ENCODE data around the gene UROC1. TPM values are rescaled to one million over a fixed set of nuclear protein-coding genes. Genes with fewer than 3 reads are reported as not detected.

The UROC1 gene
- total and polyA plus RNA-seq, 9 of the 15 experiments (the other 6 are each of a cell fraction or from before 2014, with no cell fraction given): not detected

DNA sequence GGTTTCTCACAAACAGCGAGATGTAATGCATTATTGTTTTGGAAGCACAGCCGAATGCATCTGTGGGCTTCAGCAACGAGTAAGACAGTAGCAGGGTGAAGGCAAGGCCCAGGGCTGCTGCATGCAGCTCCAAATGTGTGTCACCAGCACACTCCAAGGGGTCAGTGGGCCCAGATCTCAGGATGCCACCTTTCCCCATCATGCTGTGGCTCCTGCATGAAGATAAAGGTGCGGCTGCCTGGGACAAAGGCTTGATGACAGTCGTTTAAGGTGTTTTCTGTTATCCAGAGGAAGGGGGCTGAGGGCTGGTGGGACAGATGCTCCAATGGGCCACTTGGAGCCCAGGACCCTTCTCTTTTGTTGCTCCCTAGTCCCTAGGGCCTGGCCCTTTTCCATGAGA lies 28.0 kb upstream of the UROC1 start:
- Histone ChIP-seq H3K4me2 (ENCODE audit: insufficient read depth, low read length) (no peak overlapping the region), H4K20me1 (replicated peaks; ENCODE audit: control insufficient read depth, insufficient read depth, low read length) (no peaks in the 10 kb centered on the region), H3K4me3 (no peak overlapping the region), H3K4me1 (replicated peaks in 1 of 2; ENCODE audit: control insufficient read depth in 2 of 2, insufficient read depth in 2 of 2, low read length in 2 of 2) (peaks cover 7 to 11% of the 10 kb centered on the region in 2 experiments), H3K27me3 (ENCODE audit: control insufficient read depth in 2 of 2, insufficient read depth in 2 of 2, low read length in 2 of 2) (peaks cover 0 to 28% of the 10 kb centered on the region in 2 experiments; a peak in 3 of 5 replicates), H3K9me3 (replicated peaks; ENCODE audit: control insufficient read depth, insufficient read depth, low read depth, low read length) (no peaks in the 10 kb centered on the region), H3K79me2 (ENCODE audit: control insufficient read depth, insufficient read depth, low read length) (no peaks in the 10 kb centered on the region), H3K9me1 (ENCODE audit: control insufficient read depth, insufficient read depth, low read length) (no peaks in the 10 kb centered on the region), H3K27ac (ENCODE audit: extremely low read depth, low read depth, low read length) (no peak overlapping the region), H3K9ac (ENCODE audit: insufficient read depth in 1 of 2, low read depth in 2 of 2, low read length in 2 of 2) (no peak overlapping the region), H3K36me3 (ENCODE audit: control insufficient read depth, insufficient read depth, low read length) (no peaks in the 10 kb centered on the region), H2AFZ (ENCODE audit: low read depth, low read length) (no peak overlapping the region)
- in situ Hi-C loops (cut with MboI) (no loop called here), intact Hi-C loops (cut with micrococcal nuclease) (no loop called here)
- TF ChIP-seq ZNF175 (CRISPR knock-in tag; IDR thresholded peaks at IDR 0.05; ENCODE audit: low read depth): no peak
- TF ChIP-seq STAT5A (IDR thresholded peaks at IDR 0.05; ENCODE audit: borderline replicate concordance, low read length): no peak
- TF ChIP-seq SMAD4 (CRISPR knock-in tag; conservative IDR thresholded peaks at IDR 0.05): no peak
- TF ChIP-seq RUNX1 (IDR thresholded peaks at IDR 0.05; ENCODE audit: low read depth): no peak
- no peak for TF ChIP-seq ZNF644 (tag; IDR thresholded peaks at IDR 0.05; ENCODE audit: low read depth)
- DNase-seq (ENCODE audit: extremely low read depth in 1 of 4, low spot score in 3 of 4) (no peak), ATAC-seq (no peak), FAIRE-seq (no peak)
- CTCF ChIA-PET (ENCODE audit: low intra/inter-chr PET ratio): no interaction called here
- BruUV-seq (replicated peaks): no TSS peak
- 3% methylated on average over 4 of the region's 5 CpGs for WGBS (ENCODE audit: insufficient coverage, low coverage, missing lambda C conversion rate)
- POLR2A ChIA-PET: no interaction called here

DNA sequence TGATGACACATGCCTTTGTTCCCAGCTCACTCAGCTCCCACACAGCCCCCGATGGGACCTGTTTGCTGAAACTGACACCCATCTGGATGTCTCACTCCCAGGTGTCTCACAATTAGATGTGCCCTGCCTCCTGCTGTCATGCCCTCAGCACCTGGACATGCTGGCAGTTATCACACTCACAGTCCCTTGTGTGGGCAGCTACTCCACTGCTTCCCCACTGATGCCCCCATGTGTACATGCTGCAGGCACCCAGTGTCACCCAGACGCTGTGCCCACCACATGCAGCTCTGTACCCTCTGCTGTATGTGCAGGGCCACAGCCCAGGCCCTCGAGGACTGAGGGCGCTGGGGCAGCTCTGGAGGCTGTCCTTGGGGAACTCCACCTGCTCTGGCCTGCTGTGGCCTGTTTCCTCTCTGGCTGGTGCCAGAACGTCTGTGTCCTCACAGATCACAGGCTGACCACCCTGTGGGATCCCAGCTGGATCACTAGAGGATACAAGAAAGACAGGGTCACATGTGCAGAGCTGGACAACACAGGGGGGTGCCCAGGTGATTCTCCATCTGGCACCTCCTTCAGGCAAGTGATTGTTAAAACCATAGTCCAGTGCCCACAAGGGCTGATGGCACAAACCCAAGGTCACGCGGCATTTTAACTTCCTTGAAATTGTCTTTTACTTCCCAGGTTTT lies 27.2 kb upstream of the UROC1 start:
- no peak for DNase-seq (ENCODE audit: extremely low read depth in 1 of 4, low spot score in 3 of 4)
- no peaks in the 10 kb centered on the region for H3K9me1 ChIP-seq (ENCODE audit: control insufficient read depth, insufficient read depth, low read length)
- FAIRE-seq: no peak
- peaks cover 2% of the 10 kb centered on the region for H3K9me3 ChIP-seq (replicated peaks; ENCODE audit: control insufficient read depth, insufficient read depth, low read depth, low read length)
- ATAC-seq: no peak
- in situ Hi-C loops (cut with MboI) (no loop called here), intact Hi-C loops (cut with micrococcal nuclease) (no loop called here)
- POLR2A ChIA-PET: interaction anchor here (0.8 kb wide), 1 partner anchor 70 kb away, joined by 3 read pairs; no protein-coding TSS in a partner anchor
- H3K27ac ChIP-seq (ENCODE audit: extremely low read depth, low read depth, low read length): no peak overlapping the region
- H3K79me2 ChIP-seq (ENCODE audit: control insufficient read depth, insufficient read depth, low read length): no peaks in the 10 kb centered on the region
- H3K9ac ChIP-seq (ENCODE audit: insufficient read depth in 1 of 2, low read depth in 2 of 2, low read length in 2 of 2): no peak overlapping the region
- peaks cover 14 to 19% of the 10 kb centered on the region in 2 experiments for H3K4me1 ChIP-seq (replicated peaks in 1 of 2; ENCODE audit: control insufficient read depth in 2 of 2, insufficient read depth in 2 of 2, low read length in 2 of 2)
- H2AFZ ChIP-seq (ENCODE audit: low read depth, low read length): no peak overlapping the region
- H3K4me3 ChIP-seq: no peak overlapping the region
- no TSS peak for BruUV-seq (replicated peaks)
- CTCF ChIA-PET (ENCODE audit: low intra/inter-chr PET ratio): no interaction called here
- H4K20me1 ChIP-seq (replicated peaks; ENCODE audit: control insufficient read depth, insufficient read depth, low read length): no peaks in the 10 kb centered on the region
- 7% methylated on average over 3 of the region's 7 CpGs for WGBS (ENCODE audit: insufficient coverage, low coverage, missing lambda C conversion rate)
- no peaks in the 10 kb centered on the region for H3K36me3 ChIP-seq (ENCODE audit: control insufficient read depth, insufficient read depth, low read length)
- no peak overlapping the region for H3K4me2 ChIP-seq (ENCODE audit: insufficient read depth, low read length)
- H3K27me3 ChIP-seq (ENCODE audit: control insufficient read depth in 2 of 2, insufficient read depth in 2 of 2, low read length in 2 of 2): peaks cover 0 to 20% of the 10 kb centered on the region in 2 experiments; a peak in 3 of 5 replicates
- TF ChIP-seq RBM39 (optimal IDR thresholded peaks at IDR 0.05; ENCODE audit: low read depth, low read length): no peak
- TF ChIP-seq, protein P1, sequence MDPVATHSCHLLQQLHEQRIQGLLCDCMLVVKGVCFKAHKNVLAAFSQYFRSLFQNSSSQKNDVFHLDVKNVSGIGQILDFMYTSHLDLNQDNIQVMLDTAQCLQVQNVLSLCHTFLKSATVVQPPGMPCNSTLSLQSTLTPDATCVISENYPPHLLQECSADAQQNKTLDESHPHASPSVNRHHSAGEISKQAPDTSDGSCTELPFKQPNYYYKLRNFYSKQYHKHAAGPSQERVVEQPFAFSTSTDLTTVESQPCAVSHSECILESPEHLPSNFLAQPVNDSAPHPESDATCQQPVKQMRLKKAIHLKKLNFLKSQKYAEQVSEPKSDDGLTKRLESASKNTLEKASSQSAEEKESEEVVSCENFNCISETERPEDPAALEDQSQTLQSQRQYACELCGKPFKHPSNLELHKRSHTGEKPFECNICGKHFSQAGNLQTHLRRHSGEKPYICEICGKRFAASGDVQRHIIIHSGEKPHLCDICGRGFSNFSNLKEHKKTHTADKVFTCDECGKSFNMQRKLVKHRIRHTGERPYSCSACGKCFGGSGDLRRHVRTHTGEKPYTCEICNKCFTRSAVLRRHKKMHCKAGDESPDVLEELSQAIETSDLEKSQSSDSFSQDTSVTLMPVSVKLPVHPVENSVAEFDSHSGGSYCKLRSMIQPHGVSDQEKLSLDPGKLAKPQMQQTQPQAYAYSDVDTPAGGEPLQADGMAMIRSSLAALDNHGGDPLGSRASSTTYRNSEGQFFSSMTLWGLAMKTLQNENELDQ (CRISPR knock-in tag; IDR thresholded peaks at IDR 0.05; ENCODE audit: borderline replicate concordance): no peak
- TF ChIP-seq, protein P2, sequence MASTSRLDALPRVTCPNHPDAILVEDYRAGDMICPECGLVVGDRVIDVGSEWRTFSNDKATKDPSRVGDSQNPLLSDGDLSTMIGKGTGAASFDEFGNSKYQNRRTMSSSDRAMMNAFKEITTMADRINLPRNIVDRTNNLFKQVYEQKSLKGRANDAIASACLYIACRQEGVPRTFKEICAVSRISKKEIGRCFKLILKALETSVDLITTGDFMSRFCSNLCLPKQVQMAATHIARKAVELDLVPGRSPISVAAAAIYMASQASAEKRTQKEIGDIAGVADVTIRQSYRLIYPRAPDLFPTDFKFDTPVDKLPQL (IDR thresholded peaks at IDR 0.05; ENCODE audit: extremely low read depth, insufficient read length): no peak
- no peak for TF ChIP-seq ZKSCAN3 (CRISPR knock-in tag; IDR thresholded peaks at IDR 0.05)
- TF ChIP-seq ZNF224 (CRISPR knock-in tag; IDR thresholded peaks at IDR 0.05): no peak
